Neural cell (in vitro differentiated cells): ENCODE measurements around the gene RDM1. TPM values are rescaled to one million over a fixed set of nuclear protein-coding genes. Genes with fewer than 3 reads are reported as not detected.

Source experiments
- H2AFZ ChIP-seq: fragments of 200-600, 300-800 bp; sonication (generic), shearing (Covaris generic); 2 replicates; pipeline ENCODE4 v1.6.0; 2014; ENCODE audit warnings: low read depth, mild to moderate bottlenecking, antibody characterized with exemption, low read length, moderate library complexity
- H3F3A ChIP-seq: fragments of 200-600 bp; shearing (Covaris generic); 2 replicates; pipeline ENCODE4 v1.6.1; 2016; ENCODE audit warnings: mild to moderate bottlenecking, moderate library complexity, mixed read lengths, antibody characterized with exemption, low read length; ENCODE audit not compliant: insufficient read depth, poor library complexity, severe bottlenecking
- H3K27ac ChIP-seq: fragments of 200-600, 300-800 bp; sonication (generic), shearing (Covaris generic); 2 replicates; pipeline ENCODE4 v1.5.1; 2014; ENCODE audit warnings: mild to moderate bottlenecking, low read length, moderate library complexity
- H3K27me3 ChIP-seq: fragments of 300-800, 200-600 bp; sonication (generic), shearing (Covaris generic); 2 replicates; pipeline ENCODE4 v1.6.0; 2014; ENCODE audit warnings: mild to moderate bottlenecking, low read depth, low read length, moderate library complexity; ENCODE audit not compliant: insufficient read depth
- H3K36me3 ChIP-seq: fragments of 300-800, 200-600 bp; sonication (generic), shearing (Covaris generic); 2 replicates; pipeline ENCODE4 v1.5.1; 2014; ENCODE audit warnings: mild to moderate bottlenecking, antibody characterized with exemption, low read length, moderate library complexity; ENCODE audit not compliant: insufficient read depth
- H3K4me2 ChIP-seq: fragments of 300-800, 200-600 bp; sonication (generic), shearing (Covaris generic); 2 replicates; pipeline ENCODE4 v1.6.0; 2014; ENCODE audit warnings: mild to moderate bottlenecking, low read length
- H3K4me3 ChIP-seq: fragments of 300-800, 200-600 bp; sonication (generic), shearing (Covaris generic); 2 replicates; pipeline ENCODE4 v1.5.1; 2014; ENCODE audit warnings: mild to moderate bottlenecking, low read length, moderate library complexity
- H3K79me2 ChIP-seq: fragments of 200-600 bp; shearing (Covaris generic); replicated peaks from 2 replicates; pipeline ENCODE4 v1.6.0; 2014; ENCODE audit warnings: mild to moderate bottlenecking, low read length, moderate library complexity; ENCODE audit not compliant: insufficient read depth
- H3K9ac ChIP-seq: fragments of 300-800, 200-600 bp; sonication (generic), shearing (Covaris generic); 2 replicates; pipeline ENCODE4 v1.6.1; 2016; ENCODE audit warnings: mild to moderate bottlenecking, low read length, mixed read lengths
- H3K9me2 ChIP-seq: fragments of 200-600 bp; shearing (Covaris generic); 2 replicates; pipeline ENCODE4 v1.6.1; 2016; ENCODE audit warnings: mild to moderate bottlenecking, low read length, mixed read lengths; ENCODE audit not compliant: insufficient read depth
- H3K9me3 ChIP-seq: fragments of 200-600, 300-800 bp; sonication (generic), shearing (Covaris generic); 2 replicates; pipeline ENCODE4 v1.6.1; 2016; ENCODE audit warnings: mild to moderate bottlenecking, mixed run types, low read length, moderate library complexity, mixed read lengths
- H4K20me1 ChIP-seq: fragments of 200-600 bp; shearing (Covaris generic); 2 replicates; pipeline ENCODE4 v1.6.1; 2016; ENCODE audit warnings: mild to moderate bottlenecking, mixed run types; ENCODE audit not compliant: insufficient read depth
- CTCF ChIP-seq: fragments of 450-650 bp; IDR thresholded peaks from 2 replicates; pipeline ENCODE4 v1.5.1; 2014; ENCODE audit warnings: antibody characterized with exemption, mild to moderate bottlenecking, moderate library complexity; ENCODE audit not compliant: poor library complexity, severe bottlenecking
- EP300 ChIP-seq: fragments of 450-650 bp; conservative IDR thresholded peaks from 2 replicates; pipeline ENCODE4 v1.6.1; 2014; ENCODE audit warnings: antibody characterized with exemption, mild to moderate bottlenecking, moderate library complexity; ENCODE audit not compliant: poor library complexity, severe bottlenecking
- EZH2 ChIP-seq: fragments of 200-600, 300-800 bp; shearing (Covaris generic), sonication (generic); IDR thresholded peaks from 2 replicates; pipeline ENCODE4 v1.6.1; 2014; ENCODE audit warnings: antibody characterized with exemption, low read length, borderline replicate concordance, mild to moderate bottlenecking; ENCODE audit not compliant: insufficient read depth, poor library complexity, severe bottlenecking
- MXI1 ChIP-seq: fragments of 450-650 bp; conservative IDR thresholded peaks from 2 replicates; pipeline ENCODE4 v1.6.1; 2014; ENCODE audit warnings: antibody characterized with exemption, mild to moderate bottlenecking; ENCODE audit not compliant: poor library complexity, severe bottlenecking
- POLR2AphosphoS5 ChIP-seq: IDR thresholded peaks from 2 replicates; pipeline ENCODE4 v1.6.1; 2012
- RAD21 ChIP-seq: fragments of 450-650 bp; conservative IDR thresholded peaks from 2 replicates; pipeline ENCODE4 v1.6.1; 2014; ENCODE audit warnings: antibody characterized with exemption, mild to moderate bottlenecking, moderate library complexity
- REST ChIP-seq: IDR thresholded peaks from 2 replicates; pipeline ENCODE4 v1.6.1; 2012; ENCODE audit warnings: borderline replicate concordance
- SMC3 ChIP-seq: fragments of 450-650 bp; conservative IDR thresholded peaks from 2 replicates; pipeline ENCODE4 v1.6.1; 2014; ENCODE audit warnings: antibody characterized with exemption, mild to moderate bottlenecking, moderate library complexity; ENCODE audit not compliant: poor library complexity
- TAF1 ChIP-seq: IDR thresholded peaks from 2 replicates; pipeline ENCODE4 v1.6.1; 2012; ENCODE audit warnings: low read depth
- polyA plus RNA-seq: library from polyadenylated mRNA; depleted of rRNA; stranded (reverse); fragments of >200 nt; gene quantifications from 2 replicates; pipeline ENCODE4 v1.2.3, GENCODE V29; 2014

RDM1 gene
- polyA plus RNA-seq, 1 donor from 2014 or later = not detected

DNA sequence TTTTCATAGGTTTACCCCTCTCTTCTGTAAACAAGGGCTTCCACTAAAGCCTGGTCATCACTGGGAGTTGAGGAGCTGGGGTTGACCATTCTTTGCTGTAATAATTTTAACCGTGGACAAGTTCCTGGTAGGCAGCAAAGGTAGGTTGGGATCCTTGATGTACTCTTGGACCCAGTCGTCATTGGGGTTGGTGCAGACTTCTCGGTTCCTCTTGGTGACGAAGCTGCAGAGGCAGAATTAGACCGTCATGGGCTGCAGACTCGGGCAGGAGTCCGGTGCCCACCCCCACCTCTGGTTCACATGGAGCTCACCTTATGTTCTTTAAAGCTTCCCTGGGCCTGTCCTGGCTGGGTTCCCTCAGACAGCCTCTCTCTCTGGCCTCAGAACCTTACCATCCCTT is 46.9 kb upstream of the RDM1 start:
- Histone ChIP-seq H3K36me3 (no peaks in the 10 kb centered on the region), H3K4me3 (no peak overlapping the region), H3K27ac (no peak overlapping the region), H3F3A (no peaks in the 10 kb centered on the region), H3K79me2 (no peaks in the 10 kb centered on the region), H2AFZ (no peak overlapping the region), H3K9me3 (no peaks in the 10 kb centered on the region), H3K4me2 (no peak overlapping the region), H4K20me1 (no peaks in the 10 kb centered on the region), H3K27me3 (no peaks in the 10 kb centered on the region), H3K9me2 (no peaks in the 10 kb centered on the region), H3K9ac (no peak overlapping the region)
- no peak for TF ChIP-seq POLR2AphosphoS5
- no peak for TF ChIP-seq REST
- TF ChIP-seq EZH2 = no peak
- no peak for TF ChIP-seq RAD21
- no peak for TF ChIP-seq TAF1
- no peak for TF ChIP-seq CTCF
- TF ChIP-seq EP300 = no peak

GRCh38 chr17:35973333-35974260 is 43.0 kb upstream of the RDM1 start:
- Histone ChIP-seq H3K9me2 (no peaks in the 10 kb centered on the region), H2AFZ (no peak overlapping the region), H3K79me2 (no peaks in the 10 kb centered on the region), H3K36me3 (no peaks in the 10 kb centered on the region), H3K27me3 (no peaks in the 10 kb centered on the region), H3K4me3 (no peak overlapping the region), H3K27ac (no peak overlapping the region), H3K9ac (no peak overlapping the region), H3K9me3 (no peaks in the 10 kb centered on the region), H4K20me1 (no peaks in the 10 kb centered on the region), H3F3A (no peaks in the 10 kb centered on the region), H3K4me2 (no peak overlapping the region)
- TF ChIP-seq REST = no peak
- TF ChIP-seq SMC3 = no peak
- no peak for TF ChIP-seq TAF1
- no peak for TF ChIP-seq EZH2
- no peak for TF ChIP-seq CTCF
- no peak for TF ChIP-seq POLR2AphosphoS5
- TF ChIP-seq MXI1 = no peak
- TF ChIP-seq EP300 = no peak
- TF ChIP-seq RAD21 = no peak
